Measurements from ENCODE around the gene PLAGL2. TPM values are rescaled to one million over a fixed set of nuclear protein-coding genes. Genes with fewer than 3 reads are reported as not detected.
A peak's percentile ranks its signal among the peaks of the same experiment; 100 is the strongest.
"Not testable (repeated sequence)": the region's sequence is repeated elsewhere in the genome, so short reads cannot be mapped to it uniquely, and the experiment has no call there.

The PLAGL2 gene
- polyA plus RNA-seq, 1 donor from 2014 or later, result 4.8 TPM

- Mint-ChIP-seq H3K27me3 (no peaks in the 10 kb centered on the region), H3K4me3 (peak overlapping the region in 1 of 4 donors; percentile 40), H3K9me3 (no peaks in the 10 kb centered on the region), H3K27ac (no peak overlapping the region), H3K36me3 (no peaks in the 10 kb centered on the region), H3K4me1 (peaks cover 35 to 41% (median 37%) of the 10 kb centered on the region in 3 donors)
These were observed 5.6 kb downstream of the PLAGL2 start for GRCh38 chr20:32201977-32202363.

GRCh38 chr20:32201296-32201976, 6.1 kb downstream of the PLAGL2 start:
- Mint-ChIP-seq H3K4me3 (no peak overlapping the region), H3K27ac (no peak overlapping the region), H3K27me3 (no peaks in the 10 kb centered on the region), H3K4me1 (peaks cover 31 to 36% (median 35%) of the 10 kb centered on the region in 3 donors), H3K36me3 (no peaks in the 10 kb centered on the region), H3K9me3 (no peaks in the 10 kb centered on the region)

- no peaks in the 10 kb centered on the region for H3K9me3 Mint-ChIP-seq
- H3K36me3 Mint-ChIP-seq, result peaks cover under 1% of the 10 kb centered on the region
- H3K4me1 Mint-ChIP-seq, result peaks cover 9 to 13% (median 12%) of the 10 kb centered on the region in 3 donors
- no peak overlapping the region for H3K4me3 Mint-ChIP-seq
- H3K27me3 Mint-ChIP-seq, result no peaks in the 10 kb centered on the region
- no peak overlapping the region for H3K27ac Mint-ChIP-seq
These were observed 8.5 kb downstream of the PLAGL2 start for GRCh38 chr20:32199006-32199405.

- H3K27me3 Mint-ChIP-seq, H3K36me3 Mint-ChIP-seq, H3K4me3 Mint-ChIP-seq, H3K9me3 Mint-ChIP-seq, H3K27ac Mint-ChIP-seq, H3K4me1 Mint-ChIP-seq: not testable (repeated sequence)
These were observed 10.4 kb downstream of the PLAGL2 start for GRCh38 chr20:32197136-32197535.

GRCh38 chr20:32196613-32197012, 10.9 kb downstream of the PLAGL2 start:
- H3K27me3 Mint-ChIP-seq, H3K27ac Mint-ChIP-seq, H3K36me3 Mint-ChIP-seq, H3K4me3 Mint-ChIP-seq, H3K9me3 Mint-ChIP-seq, H3K4me1 Mint-ChIP-seq: not testable (repeated sequence)

GRCh38 chr20:32195581-32195980, 12.0 kb downstream of the PLAGL2 start:
- H3K4me1 Mint-ChIP-seq, result peaks cover 3 to 6% (median 6%) of the 10 kb centered on the region in 3 donors
- no peak overlapping the region for H3K27ac Mint-ChIP-seq
- H3K9me3 Mint-ChIP-seq, result no peaks in the 10 kb centered on the region
- peaks cover 4% of the 10 kb centered on the region for H3K36me3 Mint-ChIP-seq
- no peak overlapping the region for H3K4me3 Mint-ChIP-seq
- H3K27me3 Mint-ChIP-seq, result no peaks in the 10 kb centered on the region

- Mint-ChIP-seq H3K9me3 (no peaks in the 10 kb centered on the region), H3K27ac (peak overlapping the region in 1 of 3 donors; percentile 50), H3K4me3 (no peak overlapping the region), H3K36me3 (peaks cover 6% of the 10 kb centered on the region), H3K27me3 (peaks cover 2% of the 10 kb centered on the region), H3K4me1 (peaks cover 7 to 9% (median 8%) of the 10 kb centered on the region in 3 donors)
These were observed 13.5 kb downstream of the PLAGL2 start for GRCh38 chr20:32193996-32194395.

GRCh38 chr20:32193336-32193735, 14.2 kb downstream of the PLAGL2 start:
- not testable (repeated sequence) for H3K9me3 Mint-ChIP-seq, H3K4me1 Mint-ChIP-seq, H3K27me3 Mint-ChIP-seq, H3K36me3 Mint-ChIP-seq, H3K4me3 Mint-ChIP-seq, H3K27ac Mint-ChIP-seq

- peaks cover 8% of the 10 kb centered on the region for H3K36me3 Mint-ChIP-seq
- no peak overlapping the region for H3K4me3 Mint-ChIP-seq
- no peaks in the 10 kb centered on the region for H3K9me3 Mint-ChIP-seq
- peaks cover 2% of the 10 kb centered on the region for H3K27me3 Mint-ChIP-seq
- peaks cover 5 to 9% (median 7%) of the 10 kb centered on the region in 3 donors for H3K4me1 Mint-ChIP-seq
- H3K27ac Mint-ChIP-seq, result no peak overlapping the region
These were observed 14.8 kb downstream of the PLAGL2 start for GRCh38 chr20:32192698-32193097.

- Mint-ChIP-seq H3K27me3 (peaks cover 2% of the 10 kb centered on the region), H3K36me3 (peaks cover 8% of the 10 kb centered on the region), H3K4me1 (peaks cover 5 to 9% (median 7%) of the 10 kb centered on the region in 3 donors), H3K9me3 (no peaks in the 10 kb centered on the region), H3K27ac (no peak overlapping the region), H3K4me3 (peak overlapping the region in 1 of 4 donors; percentile 18)
These were observed 15.7 kb downstream of the PLAGL2 start for GRCh38 chr20:32191873-32192272.

- Mint-ChIP-seq H3K4me1 (peaks cover 5 to 9% (median 7%) of the 10 kb centered on the region in 3 donors), H3K36me3 (peaks cover 8% of the 10 kb centered on the region), H3K9me3 (no peaks in the 10 kb centered on the region), H3K27ac (no peak overlapping the region), H3K27me3 (peaks cover 2% of the 10 kb centered on the region), H3K4me3 (peak overlapping the region in 3 of 4 donors; percentile 22 to 34 (median 23))
These were observed 16.1 kb downstream of the PLAGL2 start for GRCh38 chr20:32191422-32191821.

- Mint-ChIP-seq H3K4me3 (peak overlapping the region; percentile 17 to 74 (median 44)), H3K9me3 (no peaks in the 10 kb centered on the region), H3K27me3 (peaks cover 2% of the 10 kb centered on the region), H3K36me3 (peaks cover 8% of the 10 kb centered on the region), H3K27ac (no peak overlapping the region), H3K4me1 (peaks cover 5 to 9% (median 7%) of the 10 kb centered on the region in 3 donors)
These were observed 16.7 kb downstream of the PLAGL2 start for GRCh38 chr20:32190616-32191415.

GRCh38 chr20:32189691-32190615, 17.6 kb downstream of the PLAGL2 start:
- Mint-ChIP-seq H3K4me3 (peak overlapping the region; percentile 42 to 94 (median 75)), H3K27me3 (peaks cover 2% of the 10 kb centered on the region), H3K27ac (peak overlapping the region in 1 of 3 donors; percentile 50), H3K4me1 (peaks cover 5 to 9% (median 7%) of the 10 kb centered on the region in 3 donors), H3K36me3 (peaks cover 8% of the 10 kb centered on the region), H3K9me3 (no peaks in the 10 kb centered on the region)

- H3K27ac Mint-ChIP-seq, result peak overlapping the region in 1 of 3 donors; percentile 50
- peak overlapping the region; percentile 42 to 94 (median 75) for H3K4me3 Mint-ChIP-seq
- H3K36me3 Mint-ChIP-seq, result peaks cover 8% of the 10 kb centered on the region
- peaks cover 2% of the 10 kb centered on the region for H3K27me3 Mint-ChIP-seq
- peaks cover 5 to 9% (median 7%) of the 10 kb centered on the region in 3 donors for H3K4me1 Mint-ChIP-seq
- H3K9me3 Mint-ChIP-seq, result no peaks in the 10 kb centered on the region
These were observed 18.5 kb downstream of the PLAGL2 start for GRCh38 chr20:32189123-32189410.

Data from IgD-negative memory B cell (primary cell).